ENCODE data around the gene LRMDA. TPM values are rescaled to one million over a fixed set of nuclear protein-coding genes. Genes with fewer than 3 reads are reported as not detected.
"Not testable (repeated sequence)": the region's sequence is repeated elsewhere in the genome, so short reads cannot be mapped to it uniquely, and the experiment has no call there.

Gene LRMDA
- total RNA-seq, 2 experiments from 2014 or later, result not detected

DNA sequence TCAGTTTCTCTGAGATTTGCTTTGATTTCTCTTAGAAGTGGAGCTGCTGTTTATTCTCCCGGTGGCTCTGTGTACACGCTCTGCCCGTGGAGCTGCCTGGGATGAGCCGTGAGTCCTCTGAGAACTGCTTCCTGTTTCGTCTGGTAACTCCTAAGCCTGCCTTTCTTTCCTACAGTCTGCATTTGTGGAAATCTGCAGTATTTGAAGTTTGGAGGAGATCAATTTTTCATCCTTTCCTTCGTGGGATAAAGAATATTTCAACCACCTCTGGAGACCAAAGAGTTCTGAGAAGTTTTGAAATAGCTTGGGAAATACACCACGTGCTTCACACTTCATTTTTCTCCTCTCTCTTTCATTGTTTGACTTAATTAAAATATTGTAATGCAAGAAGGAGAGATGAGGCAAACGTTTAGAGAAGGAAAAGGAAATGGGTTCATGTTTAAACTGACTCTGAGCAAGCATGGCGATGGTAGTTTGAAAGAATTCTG, 311.9 kb downstream of the LRMDA start:
- H3K9me3 Mint-ChIP-seq, result peaks cover 2% of the 10 kb centered on the region
- no peaks in the 10 kb centered on the region for H3K4me1 Mint-ChIP-seq (ENCODE audit: low read depth)
- H3K27me3 Mint-ChIP-seq, result peaks cover 4% of the 10 kb centered on the region
- CTCF ChIA-PET, result no interaction called here
- Histone ChIP-seq H3K36me3 (ENCODE audit: insufficient read depth, low read length) (no peaks in the 10 kb centered on the region), H3K27me3 (ENCODE audit: control insufficient read depth in 1 of 2, insufficient read depth in 2 of 2, low read length in 2 of 2) (no peaks in the 10 kb centered on the region), H3K4me3 (ENCODE audit: low read length) (no peak overlapping the region), H3K9me3 (ENCODE audit: control insufficient read depth in 1 of 2, insufficient read depth in 1 of 2, low read length in 2 of 2) (peaks cover 0 to 6% of the 10 kb centered on the region in 2 experiments), H3K4me1 (ENCODE audit: insufficient read depth, low read length) (no peaks in the 10 kb centered on the region), H3K27ac (ENCODE audit: low read depth in 1 of 2, low read length in 2 of 2) (no peak overlapping the region)
- intact Hi-C loops (cut with DNase I, micrococcal nuclease), result no loop called here
- no peak overlapping the region for H3K27ac Mint-ChIP-seq
- ATAC-seq (ENCODE audit: poor library complexity) (no peak), DNase-seq (no peak)
- TF ChIP-seq CTCF (IDR thresholded peaks at IDR 0.05), result no peak
- no peaks in the 10 kb centered on the region for H3K36me3 Mint-ChIP-seq (ENCODE audit: low read depth)
- H3K4me3 Mint-ChIP-seq, result no peak overlapping the region
- POLR2A ChIA-PET, result no interaction called here

- peaks cover 4% of the 10 kb centered on the region for H3K27me3 Mint-ChIP-seq
- CTCF ChIA-PET, result no interaction called here
- intact Hi-C loops (cut with DNase I, micrococcal nuclease), result no loop called here
These were observed 312.8 kb downstream of the LRMDA start for GRCh38 chr10:75744261-75744660.

DNA sequence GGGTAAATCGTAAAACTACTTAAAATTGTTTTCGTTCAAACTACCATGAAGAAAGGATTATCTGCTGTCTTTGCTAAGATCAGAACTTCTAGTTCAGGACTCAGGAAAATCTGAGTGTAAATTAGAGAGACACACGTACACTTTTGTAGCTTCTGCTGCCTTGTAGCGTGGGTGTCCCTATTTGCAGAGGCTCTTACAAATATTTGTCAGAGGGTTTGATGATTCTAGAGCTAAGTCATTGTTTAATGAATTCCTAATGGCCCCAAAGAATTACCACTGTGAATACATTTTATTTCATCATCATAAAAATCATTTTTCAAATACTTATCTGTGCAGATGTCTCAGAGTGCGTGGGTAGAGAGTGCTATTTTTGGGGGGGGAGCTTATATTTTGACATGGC, 314.9 kb downstream of the LRMDA start:
- DNase-seq, result no peak
- H3K27ac ChIP-seq (ENCODE audit: low read depth in 1 of 2, low read length in 2 of 2), result no peak overlapping the region
- Mint-ChIP-seq H3K27me3 (peaks cover 4% of the 10 kb centered on the region), H3K27ac (no peak overlapping the region), H3K4me1 (ENCODE audit: low read depth) (no peaks in the 10 kb centered on the region), H3K9me3 (peaks cover 2% of the 10 kb centered on the region), H3K36me3 (ENCODE audit: low read depth) (no peaks in the 10 kb centered on the region), H3K4me3 (no peak overlapping the region)
- no peaks in the 10 kb centered on the region for H3K27me3 ChIP-seq (ENCODE audit: control insufficient read depth in 1 of 2, insufficient read depth in 2 of 2, low read length in 2 of 2)
- peaks cover 0 to 10% of the 10 kb centered on the region in 2 experiments for H3K9me3 ChIP-seq (ENCODE audit: control insufficient read depth in 1 of 2, insufficient read depth in 1 of 2, low read length in 2 of 2)
- CTCF ChIA-PET, result no interaction called here
- POLR2A ChIA-PET, result no interaction called here
- TF ChIP-seq CTCF (IDR thresholded peaks at IDR 0.05), result no peak
- intact Hi-C loops (cut with DNase I, micrococcal nuclease), result no loop called here
- H3K4me1 ChIP-seq (ENCODE audit: insufficient read depth, low read length), result no peaks in the 10 kb centered on the region
- no peak overlapping the region for H3K4me3 ChIP-seq (ENCODE audit: low read length)
- no peaks in the 10 kb centered on the region for H3K36me3 ChIP-seq (ENCODE audit: insufficient read depth, low read length)
- ATAC-seq (ENCODE audit: poor library complexity), result no peak

More at GRCh38 chr10:75744261-75744660, 312.8 kb downstream of the LRMDA start:
- POLR2A ChIA-PET, result no interaction called here
- H3K4me3 Mint-ChIP-seq, result no peak overlapping the region
- no peak for TF ChIP-seq CTCF (IDR thresholded peaks at IDR 0.05)
- Histone ChIP-seq H3K9me3 (ENCODE audit: control insufficient read depth in 1 of 2, insufficient read depth in 1 of 2, low read length in 2 of 2) (peaks cover 0 to 6% of the 10 kb centered on the region in 2 experiments), H3K27me3 (ENCODE audit: control insufficient read depth in 1 of 2, insufficient read depth in 2 of 2, low read length in 2 of 2) (no peaks in the 10 kb centered on the region), H3K36me3 (ENCODE audit: insufficient read depth, low read length) (no peaks in the 10 kb centered on the region), H3K4me3 (ENCODE audit: low read length) (no peak overlapping the region), H3K4me1 (ENCODE audit: insufficient read depth, low read length) (no peaks in the 10 kb centered on the region), H3K27ac (ENCODE audit: low read depth in 1 of 2, low read length in 2 of 2) (no peak overlapping the region)
- H3K9me3 Mint-ChIP-seq, result peaks cover 2% of the 10 kb centered on the region
- no peaks in the 10 kb centered on the region for H3K36me3 Mint-ChIP-seq (ENCODE audit: low read depth)
- H3K4me1 Mint-ChIP-seq (ENCODE audit: low read depth), result no peaks in the 10 kb centered on the region
- H3K27ac Mint-ChIP-seq, result no peak overlapping the region
- no peak for DNase-seq
- ATAC-seq (ENCODE audit: poor library complexity), result no peak

DNA sequence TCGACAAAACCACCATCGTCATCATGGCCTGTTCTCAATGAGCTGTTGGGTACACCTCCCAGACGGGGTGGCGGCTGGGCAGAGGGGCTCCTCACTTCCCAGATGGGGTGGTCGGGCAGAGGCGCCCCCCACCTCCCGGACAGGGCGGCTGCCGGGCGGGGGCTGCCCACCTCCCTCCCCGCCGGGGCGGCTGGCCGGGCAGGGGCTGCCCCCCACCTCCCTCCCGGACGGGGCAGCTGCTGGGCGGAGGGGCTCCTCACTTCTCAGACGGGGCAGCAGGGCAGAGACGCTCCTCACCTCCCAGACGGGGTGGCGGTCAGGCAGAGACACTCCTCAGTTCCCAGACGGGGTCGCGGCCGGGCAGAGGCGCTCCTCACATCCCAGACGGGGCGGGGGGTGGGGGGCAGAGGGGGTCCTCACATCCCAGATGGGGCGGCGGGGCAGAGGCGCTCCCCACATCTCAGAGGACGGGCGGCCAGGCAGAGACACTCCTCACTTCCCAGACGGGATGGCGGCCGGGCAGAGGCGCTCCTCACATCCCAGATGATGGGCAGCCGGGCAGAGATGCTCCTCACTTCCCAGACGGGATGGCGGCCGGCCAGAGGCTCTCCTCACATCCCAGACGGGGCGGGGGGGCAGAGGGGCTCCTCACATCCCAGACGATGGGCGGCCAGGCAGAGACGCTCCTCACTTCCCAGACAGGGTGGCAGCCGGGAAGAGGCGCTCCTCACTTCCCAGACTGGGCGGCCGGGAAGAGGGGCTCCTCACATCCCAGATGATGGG, 318.9 kb downstream of the LRMDA start:
- H3K27me3 ChIP-seq (ENCODE audit: control insufficient read depth in 1 of 2, insufficient read depth in 2 of 2, low read length in 2 of 2); H3K4me3 Mint-ChIP-seq; DNase-seq; H3K9me3 ChIP-seq (ENCODE audit: control insufficient read depth in 1 of 2, insufficient read depth in 1 of 2, low read length in 2 of 2); H3K27ac Mint-ChIP-seq; H3K4me1 Mint-ChIP-seq (ENCODE audit: low read depth); H3K27me3 Mint-ChIP-seq; H3K27ac ChIP-seq (ENCODE audit: low read depth in 1 of 2, low read length in 2 of 2); H3K9me3 Mint-ChIP-seq; POLR2A ChIA-PET; H3K36me3 ChIP-seq (ENCODE audit: insufficient read depth, low read length); H3K4me1 ChIP-seq (ENCODE audit: insufficient read depth, low read length); H3K36me3 Mint-ChIP-seq (ENCODE audit: low read depth); CTCF ChIA-PET; intact Hi-C loops (cut with DNase I, micrococcal nuclease); H3K4me3 ChIP-seq (ENCODE audit: low read length); ATAC-seq (ENCODE audit: poor library complexity): not testable (repeated sequence)
